A673 (cell line): ENCODE data around the gene SCGB1D2.

Source experiments
- CTCF ChIP-seq: fragments of 300-800, 200-600 bp; sonication (generic); conservative IDR thresholded peaks from 2 replicates; pipeline ENCODE4 v1.5.1; 2017; ENCODE audit warnings: low read depth, mild to moderate bottlenecking, antibody characterized with exemption, low read length, moderate library complexity, mixed read lengths
- EZH2 ChIP-seq: fragments of 200-600 bp; sonication (generic); IDR thresholded peaks from 2 replicates; pipeline ENCODE4 v1.6.1; 2017; ENCODE audit warnings: borderline replicate concordance, low read depth, mild to moderate bottlenecking, mixed read lengths, antibody characterized with exemption, low read length; ENCODE audit not compliant: poor library complexity, severe bottlenecking

GRCh38 chr11:62236187-62236586 is 5.9 kb upstream of the SCGB1D2 start:
- TF ChIP-seq CTCF = no peak
- TF ChIP-seq EZH2 = no peak
